SU-DHL-6 (cell line): ENCODE data around the gene SSNA1.

Source experiments
- EZH2phosphoT487 ChIP-seq: fragments of 200-600 bp; sonication (generic), shearing (Covaris generic); conservative IDR thresholded peaks from 2 replicates; pipeline ENCODE4 v1.6.1; 2018; ENCODE audit warnings: mild to moderate bottlenecking, antibody characterized with exemption, low read length, moderate library complexity, mixed read lengths
- TF ChIP-seq, protein P1 (sequence below): fragments of 200-600 bp; sonication (generic); IDR thresholded peaks from one replicate; pipeline ENCODE4 v1.5.1; 2017; ENCODE audit warnings: antibody characterized with exemption, mild to moderate bottlenecking, low read length, moderate library complexity; ENCODE audit not compliant: insufficient read depth, poor library complexity, severe bottlenecking

DNA sequence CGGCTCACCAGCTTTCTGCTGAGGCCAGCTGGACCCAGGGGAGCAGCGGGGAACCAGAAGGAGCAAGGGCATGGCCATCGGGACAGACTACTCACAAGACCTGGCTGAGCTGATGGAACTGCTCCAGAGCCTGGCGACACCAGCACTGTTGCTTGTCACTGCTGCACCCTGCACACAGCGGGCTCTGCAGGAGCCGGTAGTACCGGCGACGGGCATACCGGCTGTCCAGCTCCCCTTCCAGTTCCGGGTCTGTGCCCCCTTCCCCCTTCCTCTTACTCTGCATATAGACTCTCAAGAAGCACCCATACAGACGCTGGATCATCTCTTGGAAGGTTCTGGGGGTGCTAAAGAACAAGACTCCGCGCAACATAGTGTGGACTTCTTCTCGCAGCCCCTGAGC, 1.1 kb upstream of the SSNA1 start:
- TF ChIP-seq, protein P1, sequence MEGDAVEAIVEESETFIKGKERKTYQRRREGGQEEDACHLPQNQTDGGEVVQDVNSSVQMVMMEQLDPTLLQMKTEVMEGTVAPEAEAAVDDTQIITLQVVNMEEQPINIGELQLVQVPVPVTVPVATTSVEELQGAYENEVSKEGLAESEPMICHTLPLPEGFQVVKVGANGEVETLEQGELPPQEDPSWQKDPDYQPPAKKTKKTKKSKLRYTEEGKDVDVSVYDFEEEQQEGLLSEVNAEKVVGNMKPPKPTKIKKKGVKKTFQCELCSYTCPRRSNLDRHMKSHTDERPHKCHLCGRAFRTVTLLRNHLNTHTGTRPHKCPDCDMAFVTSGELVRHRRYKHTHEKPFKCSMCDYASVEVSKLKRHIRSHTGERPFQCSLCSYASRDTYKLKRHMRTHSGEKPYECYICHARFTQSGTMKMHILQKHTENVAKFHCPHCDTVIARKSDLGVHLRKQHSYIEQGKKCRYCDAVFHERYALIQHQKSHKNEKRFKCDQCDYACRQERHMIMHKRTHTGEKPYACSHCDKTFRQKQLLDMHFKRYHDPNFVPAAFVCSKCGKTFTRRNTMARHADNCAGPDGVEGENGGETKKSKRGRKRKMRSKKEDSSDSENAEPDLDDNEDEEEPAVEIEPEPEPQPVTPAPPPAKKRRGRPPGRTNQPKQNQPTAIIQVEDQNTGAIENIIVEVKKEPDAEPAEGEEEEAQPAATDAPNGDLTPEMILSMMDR: no peak
- TF ChIP-seq EZH2phosphoT487: no peak
